Glutamatergic neuron (in vitro differentiated cells): ENCODE measurements around the gene MTNR1A. TPM values are rescaled to one million over a fixed set of nuclear protein-coding genes. Genes with fewer than 3 reads are reported as not detected.

Experiments used
- DNase-seq: peaks from one replicate; pipeline ENCODE4 v3.0.0; 2022
- H3K27ac Mint-ChIP-seq: one replicate; pipeline ENCODE4 v1.8.0; 2020; ENCODE audit warnings: mild to moderate bottlenecking, mixed read lengths, inconsistent platforms; ENCODE audit not compliant: unreplicated experiment
- H3K27me3 Mint-ChIP-seq: one replicate; pipeline ENCODE4 v1.8.0; 2020; ENCODE audit warnings: mild to moderate bottlenecking, moderate library complexity, mixed read lengths, inconsistent platforms; ENCODE audit not compliant: unreplicated experiment
- H3K36me3 Mint-ChIP-seq: one replicate; pipeline ENCODE4 v1.8.0; 2020; ENCODE audit warnings: mild to moderate bottlenecking, mixed read lengths, inconsistent platforms; ENCODE audit not compliant: unreplicated experiment
- H3K4me1 Mint-ChIP-seq: one replicate; pipeline ENCODE4 v1.8.0; 2020; ENCODE audit warnings: mild to moderate bottlenecking, low read depth, mixed read lengths, inconsistent platforms; ENCODE audit not compliant: unreplicated experiment
- H3K4me3 Mint-ChIP-seq: one replicate; pipeline ENCODE4 v1.8.0; 2020; ENCODE audit warnings: mild to moderate bottlenecking, mixed read lengths, inconsistent platforms; ENCODE audit not compliant: unreplicated experiment
- H3K9me3 Mint-ChIP-seq: one replicate; pipeline ENCODE4 v1.8.0; 2020; ENCODE audit warnings: mild to moderate bottlenecking, moderate library complexity, mixed read lengths, inconsistent platforms; ENCODE audit not compliant: unreplicated experiment
- CTCF ChIP-seq: fragments of 200-600 bp; sonication (generic); IDR thresholded peaks from one replicate; pipeline ENCODE4 v1.5.0; 2021; ENCODE audit not compliant: partially characterized antibody, unreplicated experiment
- total RNA-seq: library from RNA; stranded (reverse); fragmentation: NEBNext Ultra II Directional; extraction: Animal tissue kit (Norgen Biotek cat#: 25700); gene quantifications from one replicate; pipeline ENCODE4 v1.2.1, GENCODE V29; 2021; ENCODE audit not compliant: unreplicated experiment

MTNR1A gene
- total RNA-seq, 1 donor from 2014 or later, result not detected

- H3K27me3 Mint-ChIP-seq, result peaks cover 5% of the 10 kb centered on the region
- H3K4me1 Mint-ChIP-seq, result no peaks in the 10 kb centered on the region
- no peaks in the 10 kb centered on the region for H3K9me3 Mint-ChIP-seq
- no peak overlapping the region for H3K27ac Mint-ChIP-seq
- TF ChIP-seq CTCF, result no peak
- H3K36me3 Mint-ChIP-seq, result peaks cover 5% of the 10 kb centered on the region
- no peak for DNase-seq
- no peak overlapping the region for H3K4me3 Mint-ChIP-seq
Observed at GRCh38 chr4:186501554-186501953, 53.8 kb downstream of the MTNR1A start.

DNA sequence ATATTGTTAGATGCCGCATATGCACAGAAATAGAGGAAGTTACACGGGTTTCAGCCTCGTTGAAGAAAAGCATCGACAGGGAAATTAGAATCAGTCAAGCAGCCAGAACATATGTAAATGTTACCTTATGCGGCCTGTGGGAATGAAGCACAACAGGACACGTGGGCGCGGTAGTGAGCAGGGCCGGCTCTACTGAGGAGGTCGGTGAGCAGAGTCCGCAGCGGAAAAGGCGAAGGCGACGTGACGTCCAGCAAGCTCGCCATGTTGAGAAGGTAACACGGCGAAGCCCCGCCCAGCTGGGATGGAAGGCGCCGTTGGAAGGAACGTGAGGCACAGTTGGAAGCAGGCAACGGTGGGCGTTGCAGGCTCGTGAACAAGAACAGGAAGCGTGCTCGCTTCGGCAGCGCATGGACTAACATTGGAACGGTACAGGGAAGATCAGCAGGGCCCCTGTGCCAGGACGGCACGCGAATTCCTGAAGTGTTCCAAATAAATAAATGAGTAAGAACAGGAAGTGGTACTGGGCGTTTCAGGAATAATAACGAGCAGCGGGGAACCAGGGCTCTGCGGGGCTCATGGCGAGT lies 54.6 kb downstream of the MTNR1A start:
- Mint-ChIP-seq H3K4me3 (no peak overlapping the region), H3K27ac (no peak overlapping the region), H3K27me3 (peaks cover 3% of the 10 kb centered on the region), H3K36me3 (peaks cover 5% of the 10 kb centered on the region), H3K4me1 (no peaks in the 10 kb centered on the region), H3K9me3 (no peaks in the 10 kb centered on the region)
- DNase-seq, result no peak
- no peak for TF ChIP-seq CTCF

DNA sequence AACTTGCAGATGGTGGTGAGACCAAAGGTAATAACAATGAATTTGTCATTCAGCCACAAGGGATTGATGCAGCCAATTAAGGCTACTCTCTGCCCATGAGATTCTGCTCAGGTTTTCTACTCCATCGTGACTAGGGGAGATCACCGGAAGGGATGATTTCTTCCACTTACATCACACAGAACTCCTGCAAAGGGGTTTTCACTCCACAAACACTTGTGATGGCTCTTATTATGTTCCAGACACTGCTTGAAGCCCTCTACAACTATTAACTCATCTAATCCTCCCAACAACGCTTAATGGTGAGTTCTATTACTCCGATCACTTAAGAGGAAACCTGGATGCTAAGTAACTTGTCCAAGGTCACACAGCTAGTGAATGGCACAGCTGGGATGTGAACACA lies 55.9 kb downstream of the MTNR1A start:
- Mint-ChIP-seq H3K36me3 (peaks cover 8% of the 10 kb centered on the region), H3K4me1 (no peaks in the 10 kb centered on the region), H3K9me3 (no peaks in the 10 kb centered on the region), H3K4me3 (no peak overlapping the region), H3K27me3 (peaks cover 3% of the 10 kb centered on the region), H3K27ac (no peak overlapping the region)
- no peak for DNase-seq
- TF ChIP-seq CTCF, result no peak

DNA sequence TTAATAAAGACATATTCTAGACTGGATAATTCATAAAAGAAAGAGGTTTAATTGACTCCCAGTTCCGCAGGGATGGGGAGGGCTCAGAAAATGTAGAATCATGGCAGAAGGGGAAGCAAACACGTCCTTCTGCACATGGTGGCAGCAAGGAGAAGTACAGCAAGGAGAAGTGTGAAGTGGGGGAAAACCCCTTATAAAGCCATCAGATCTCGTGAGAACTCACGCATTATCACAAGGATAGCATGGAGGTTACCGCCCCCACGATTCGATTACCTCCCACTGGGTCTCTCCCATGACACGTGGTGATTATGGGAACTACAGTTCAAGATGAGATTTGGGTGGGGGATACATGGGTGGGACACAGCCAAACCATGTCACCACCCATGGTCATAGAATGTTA lies 58.3 kb downstream of the MTNR1A start:
- H3K27me3 Mint-ChIP-seq, result peaks cover 3% of the 10 kb centered on the region
- H3K9me3 Mint-ChIP-seq, result no peaks in the 10 kb centered on the region
- H3K36me3 Mint-ChIP-seq, result peaks cover 20% of the 10 kb centered on the region
- no peaks in the 10 kb centered on the region for H3K4me1 Mint-ChIP-seq
- H3K4me3 Mint-ChIP-seq, result no peak overlapping the region
- no peak overlapping the region for H3K27ac Mint-ChIP-seq
- TF ChIP-seq CTCF, result no peak
- no peak for DNase-seq

- no peak overlapping the region for H3K4me3 Mint-ChIP-seq
- no peaks in the 10 kb centered on the region for H3K4me1 Mint-ChIP-seq
- no peak for TF ChIP-seq CTCF
- no peaks in the 10 kb centered on the region for H3K27me3 Mint-ChIP-seq
- no peak overlapping the region for H3K27ac Mint-ChIP-seq
- DNase-seq, result no peak
- H3K36me3 Mint-ChIP-seq, result peaks cover 34% of the 10 kb centered on the region
- peaks cover 2% of the 10 kb centered on the region for H3K9me3 Mint-ChIP-seq
Observed at GRCh38 chr4:186494496-186494895, 60.9 kb downstream of the MTNR1A start.
